HepG2 (cell line): ENCODE measurements around the gene SYTL2. TPM values are rescaled to one million over a fixed set of nuclear protein-coding genes. Genes with fewer than 3 reads are reported as not detected.

Experiments used
- ATAC-seq: fragments of 200-7000 bp; cut with Tn5 transposase; 3 replicates; pipeline ENCODE4 v1.9.1; 2020; ENCODE audit warnings: mild to moderate bottlenecking, moderate library complexity
- BruUV-seq: library from RNA; stranded (reverse); fragments of 400-500 nt; replicated peaks from 2 replicates; lab custom pipeline; 2021; lab: Mats Ljungman, UMichigan
- CTCF ChIA-PET: fragments of 300-600 bp; formaldehyde crosslinking; extraction: SDS; loops from one replicate; lab custom pipeline; 2021; ENCODE audit warnings: low total read pairs, inconsistent platforms, low intra/inter-chr PET ratio; lab: Yijun Ruan, JAX
- POLR2A ChIA-PET: fragments of 350-600 bp; sonication (Branson Sonifier 250); formaldehyde crosslinking; loops from one replicate; lab custom pipeline; 2020; ENCODE audit warnings: antibody characterized with exemption, inconsistent platforms; lab: Yijun Ruan, JAX
- DNase-seq: peaks from one replicate; pipeline ENCODE4 v3.0.0-alpha.2; 2015; ENCODE audit warnings: low spot score
- FAIRE-seq: peaks from 3 replicates; lab custom pipeline; 2011; peaks lifted over from hg19 to GRCh38; lab: Jason Lieb, UNC
- H2AFZ ChIP-seq: one replicate; pipeline ENCODE4 v1.6.1; 2011; ENCODE audit warnings: low read length, inconsistent platforms
- H3K27ac ChIP-seq: fragments of 300-600 bp; 3 replicates; pipeline ENCODE4 v1.8.0; 2011; ENCODE audit warnings: mixed run types, mild to moderate bottlenecking, mixed read lengths, low read length, inconsistent platforms; ENCODE audit not compliant: insufficient read depth; ENCODE audit errors: extremely low read length
- H3K27me3 ChIP-seq, 2 experiments: fragments of 200-600 bp in 1 of 2; 2 replicates in 1 of 2; 3 replicates in 1 of 2; pipeline versions ENCODE4 v1.6.0 to v1.8.0; 2011; ENCODE audit warnings: low read length in 2 of 2, mild to moderate bottlenecking in 2 of 2, moderate library complexity in 2 of 2, inconsistent platforms in 1 of 2; ENCODE audit not compliant: insufficient read depth in 2 of 2, control insufficient read depth in 1 of 2
- H3K36me3 ChIP-seq, 2 experiments: fragments of 200-600 bp in 1 of 2; replicated peaks in 1 of 2; 2 replicates in 1 of 2; 3 replicates in 1 of 2; pipeline versions ENCODE4 v1.5.1 to v1.8.0; 2011; ENCODE audit warnings: low read length in 2 of 2, inconsistent platforms in 1 of 2; ENCODE audit not compliant: insufficient read depth in 2 of 2, control insufficient read depth in 1 of 2
- H3K4me1 ChIP-seq: 2 replicates; pipeline ENCODE4 v1.5.1; 2012; ENCODE audit warnings: low read length, inconsistent platforms; ENCODE audit not compliant: insufficient read depth
- H3K4me2 ChIP-seq: 2 replicates; pipeline ENCODE4 v1.6.0; 2011; ENCODE audit warnings: low read depth, low read length, inconsistent platforms
- H3K4me3 ChIP-seq, 3 experiments: fragments of 200-600 bp in 1 of 3; sonication (generic), shearing (Covaris generic) in 1 of 3; replicated peaks in 1 of 3; 2 replicates each; pipeline ENCODE4 v1.5.1; 2011 to 2016; ENCODE audit warnings: low read length in 3 of 3, inconsistent platforms in 2 of 3, low read depth in 2 of 3, mild to moderate bottlenecking in 2 of 3, control low read depth in 1 of 3, mixed read lengths in 1 of 3; ENCODE audit not compliant: insufficient read depth in 1 of 3
- H3K79me2 ChIP-seq: one replicate; pipeline ENCODE4 v1.6.1; 2011; ENCODE audit warnings: low read length, inconsistent platforms; ENCODE audit not compliant: insufficient read depth
- H3K9ac ChIP-seq: 2 replicates; pipeline ENCODE4 v1.6.0; 2011; ENCODE audit warnings: mild to moderate bottlenecking, low read depth, low read length, inconsistent platforms; ENCODE audit not compliant: insufficient read depth
- H3K9me3 ChIP-seq: 2 replicates; pipeline ENCODE4 v1.5.1; 2012; ENCODE audit warnings: mild to moderate bottlenecking, low read length
- H4K20me1 ChIP-seq: 2 replicates; pipeline ENCODE4 v1.6.0; 2011; ENCODE audit warnings: inconsistent platforms, mild to moderate bottlenecking, low read length, moderate library complexity; ENCODE audit not compliant: insufficient read depth
- ARNTL ChIP-seq: sonication (generic); formaldehyde crosslinking; IDR thresholded peaks from 2 replicates; pipeline ENCODE4 v1.4.0; 2020; ENCODE audit warnings: mild to moderate bottlenecking, missing genetic modification reagents
- PHF5A ChIP-seq: IDR thresholded peaks from one replicate; pipeline ENCODE4 v1.6.1; 2018; ENCODE audit warnings: low read depth, missing genetic modification reagents; ENCODE audit not compliant: unreplicated experiment
- ZBTB3 ChIP-seq: sonication (generic); formaldehyde crosslinking; IDR thresholded peaks from 2 replicates; pipeline ENCODE4 v1.4.0; 2020; ENCODE audit warnings: low read depth, mild to moderate bottlenecking, moderate library complexity, missing genetic modification reagents, borderline replicate concordance
- ZNF207 ChIP-seq: fragments of 450-650 bp; IDR thresholded peaks from 2 replicates; pipeline ENCODE4 v1.6.1; 2016; ENCODE audit warnings: antibody characterized with exemption, borderline replicate concordance
- ZNF34 ChIP-seq: sonication (generic); formaldehyde crosslinking; IDR thresholded peaks from 2 replicates; pipeline ENCODE4 v1.4.0; 2020; ENCODE audit warnings: mild to moderate bottlenecking, missing genetic modification reagents, borderline replicate concordance
- ZNF430 ChIP-seq: sonication (generic); formaldehyde crosslinking; IDR thresholded peaks from 2 replicates; pipeline ENCODE4 v1.9.0; 2021; ENCODE audit warnings: mild to moderate bottlenecking, missing genetic modification reagents
- ZNF446 ChIP-seq: sonication (generic); formaldehyde crosslinking; IDR thresholded peaks from 2 replicates; pipeline ENCODE4 v1.5.0; 2020; ENCODE audit warnings: mild to moderate bottlenecking, missing genetic modification reagents
- ZNF549 ChIP-seq: sonication (generic); formaldehyde crosslinking; IDR thresholded peaks from 2 replicates; pipeline ENCODE4 v1.5.0; 2020; ENCODE audit warnings: missing genetic modification reagents
- ZSCAN29 ChIP-seq: sonication (generic); formaldehyde crosslinking; conservative IDR thresholded peaks from 2 replicates; pipeline ENCODE4 v1.4.0; 2020; ENCODE audit warnings: mild to moderate bottlenecking, missing genetic modification reagents
- WGBS: methylation state at CpG from one replicate; pipeline ENCODE4 v1.1.6; 2017; ENCODE audit warnings: low lambda C conversion rate; 5-methylcytosine and 5-hydroxymethylcytosine counted together
- in situ Hi-C: cut with HindIII; loops from 2 replicates; pipeline ENCODE4 v1.10.0; 2017; ENCODE audit warnings: low pct_unique_long_range_greater_than_20kb; ENCODE audit not compliant: extremely low pct_ligation_motif_present
- intact Hi-C: fragments of 100-400 bp; cut with micrococcal nuclease; formaldehyde crosslinking; loops from one replicate; pipeline ENCODE4 v1.10.0; 2022; ENCODE audit not compliant: unreplicated experiment
- polyA plus RNA-seq, 8 experiments: library from polyadenylated mRNA; depleted of rRNA in 3 of 8; stranded (reverse) in 7 of 8; unstranded in 1 of 8; fragments of >200 nt; fragmentation: Illumina TruSeq in 4 of 8; extraction: Trizol in 4 of 8; gene quantifications; 2 replicates each; pipeline versions ENCODE4 v1.2.1 to v1.2.3, GENCODE V29; 2011 to 2016; ENCODE audit warnings: low read depth in 4 of 8, missing spikeins in 1 of 8, mixed read lengths in 1 of 8; ENCODE audit not compliant: insufficient read depth in 1 of 8
- total RNA-seq, 5 experiments: library from RNA; depleted of rRNA; stranded (reverse); fragments of >200 nt; fragmentation: Illumina TruSeq; extraction: Trizol; gene quantifications; 2 replicates each; pipeline ENCODE4 v1.2.3, GENCODE V29; 2016; ENCODE audit warnings: low read depth in 1 of 5

Gene SYTL2
- total and polyA plus RNA-seq, 2 of the 13 experiments (the other 11 are each of a cell fraction or from before 2014, with no cell fraction given): 0.77 to 0.90 TPM

DNA sequence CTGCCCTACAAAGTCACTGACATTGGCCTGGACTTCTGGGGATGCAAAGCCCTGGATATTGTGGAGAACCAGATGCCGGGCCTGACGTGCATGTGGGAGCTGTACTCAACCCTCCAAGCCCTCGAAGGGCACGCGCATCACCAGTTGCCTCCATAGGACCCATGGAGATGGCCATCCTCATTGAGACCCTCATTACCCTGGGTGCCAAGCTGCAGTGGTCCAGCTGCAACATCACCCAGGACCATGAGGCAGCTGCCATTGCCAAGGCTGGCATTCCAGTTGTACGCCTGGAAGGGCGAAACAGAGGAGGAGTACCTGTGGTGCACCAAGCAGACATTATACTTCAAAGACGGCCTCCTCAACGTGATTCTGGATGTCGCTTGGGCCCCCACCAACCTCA lies 46.2 kb upstream of the SYTL2 start (continued):
- TF ChIP-seq ZNF207: no peak
- no peak for TF ChIP-seq ARNTL (CRISPR knock-in tag)
- TF ChIP-seq ZNF549 (CRISPR knock-in tag): no peak
- TF ChIP-seq PHF5A (CRISPR knock-in tag): no peak
- TF ChIP-seq, all 625 proteins: peak for 0

DNA sequence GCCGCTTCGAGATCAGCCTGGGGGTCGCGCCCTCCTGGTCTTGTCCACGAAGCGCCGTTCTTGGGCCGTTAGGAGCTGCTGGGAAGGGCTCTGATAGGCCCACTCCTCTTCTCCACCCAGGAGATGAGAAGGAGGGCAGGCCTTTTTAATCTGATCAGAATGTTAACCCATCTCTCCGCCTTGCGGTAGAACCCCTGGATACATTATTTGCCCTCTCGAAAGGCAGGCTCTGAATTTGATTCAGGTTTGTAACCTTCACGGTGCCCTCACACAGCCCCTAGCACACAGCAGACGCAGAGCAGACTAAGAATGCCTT lies 44.4 kb upstream of the SYTL2 start, which contains the start of gene CCDC83:
Gene CCDC83 (plus strand): TSS at position 43 of the 316 bp plus-strand sequence. CDS start 9,741 bp downstream, outside the sequence.
- WGBS: 83% methylated on average over 13 of the region's 13 CpGs
- H3K4me2 ChIP-seq: peak within 1 kb of the TSS; percentile 95
- peaks cover 10% of the 10 kb centered on the region for H3K4me1 ChIP-seq
- in situ Hi-C loops: loop anchor here (5.0 to 10.0 kb wide), 2 partner anchors 350 to 437 kb away; no protein-coding TSS in a partner anchor
- FAIRE-seq (no peak), ATAC-seq (no peak), DNase-seq (no peak)
- H2AFZ ChIP-seq: peak within 1 kb of the TSS; percentile 91
- no peaks in the 10 kb centered on the region for H4K20me1 ChIP-seq
- TF ChIP-seq ZNF446 (CRISPR knock-in tag) (no peak), ZNF430 (CRISPR knock-in tag) (no peak), ZNF34 (CRISPR knock-in tag) (0 out of 2 replicates have a peak, but pooled peaks have one; percentile 16), ZBTB3 (CRISPR knock-in tag) (0 out of 2 replicates have a peak, but pooled peaks have one; percentile 6), ZSCAN29 (CRISPR knock-in tag) (0 out of 2 replicates have a peak, but pooled peaks have one; percentile 15)
- H3K9me3 ChIP-seq: no peaks in the 10 kb centered on the region
- BruUV-seq: no TSS peak
- no peaks in the 10 kb centered on the region; a peak in 1 of 5 replicates for H3K27me3 ChIP-seq
- no peaks in the 10 kb centered on the region for H3K79me2 ChIP-seq
- intact Hi-C loops: loop anchor here (1.0 to 10.0 kb wide), 6 partner anchors 76 to 438 kb away; no protein-coding TSS in a partner anchor
- POLR2A ChIA-PET: interaction anchor here (0.6 to 1.5 kb wide), 9 partner anchors 9 to 363 kb away, joined by 3 to 11 read pairs (median 4); partner anchors contain the start of gene PICALM
- no peaks in the 10 kb centered on the region for H3K36me3 ChIP-seq
- peak within 1 kb of the TSS; percentile 63 to 85 (median 73) for H3K4me3 ChIP-seq
- peak within 1 kb of the TSS; percentile 72 for H3K27ac ChIP-seq
- peak within 1 kb of the TSS; percentile 78 for H3K9ac ChIP-seq
- CTCF ChIA-PET: interaction anchor here (1.3 to 1.4 kb wide), 3 partner anchors 338 to 436 kb away, joined by 6 to 8 read pairs (median 7); no protein-coding TSS in a partner anchor
